Measurements from ENCODE around the gene PRDM5.

The PRDM5 gene

DNA sequence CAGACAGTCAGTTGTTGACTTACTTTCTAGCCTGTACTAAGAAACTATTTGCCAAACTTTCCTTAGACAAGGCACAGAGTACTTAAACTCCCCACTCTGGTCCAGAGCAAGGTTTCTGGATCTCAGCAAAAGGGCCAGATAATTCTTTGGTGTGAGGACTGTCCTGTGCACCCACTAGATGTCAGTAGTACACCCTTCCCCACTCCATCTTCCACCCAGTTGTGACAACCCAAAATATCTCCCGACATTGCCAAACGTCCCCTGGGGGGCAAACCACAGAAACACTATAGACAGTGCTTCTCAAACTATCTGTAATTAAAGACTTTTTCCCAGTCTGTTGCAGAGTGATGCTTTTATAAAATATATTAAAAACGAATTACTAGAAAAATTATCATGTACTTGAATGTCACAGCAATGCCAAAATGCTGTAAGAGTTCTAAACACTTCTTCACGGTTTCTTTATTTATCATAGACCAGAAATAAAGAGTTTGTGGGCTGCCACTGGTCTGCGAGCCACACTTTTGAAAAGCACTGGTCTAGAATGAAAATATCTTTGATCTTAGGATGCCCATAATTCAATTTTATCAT is 203.5 kb downstream of the PRDM5 start:
- no peak overlapping the region for H3K4me3 ChIP-seq (ENCODE audit: low read depth, low read length)

DNA sequence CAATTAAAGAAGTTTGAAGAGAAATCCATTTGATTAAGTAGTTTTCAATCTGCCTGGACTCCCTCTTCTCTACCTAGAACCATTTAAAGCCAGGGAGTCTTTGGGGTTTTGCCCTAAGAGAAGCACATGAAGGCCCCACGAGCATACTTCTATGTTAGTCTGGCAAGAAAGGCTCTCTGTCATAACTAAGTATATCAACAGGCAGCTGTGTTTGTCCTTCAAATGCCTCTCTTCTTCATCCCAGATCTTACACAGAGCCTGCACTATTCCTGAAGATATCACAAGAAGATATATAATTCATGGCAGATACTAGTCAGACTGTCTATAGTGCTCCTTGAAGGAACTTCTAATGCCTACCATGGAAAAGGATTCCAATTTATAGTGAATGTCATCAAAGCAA is 206.2 kb downstream of the PRDM5 start:
- no peak overlapping the region for H3K4me3 ChIP-seq (ENCODE audit: low read depth, low read length)

DNA sequence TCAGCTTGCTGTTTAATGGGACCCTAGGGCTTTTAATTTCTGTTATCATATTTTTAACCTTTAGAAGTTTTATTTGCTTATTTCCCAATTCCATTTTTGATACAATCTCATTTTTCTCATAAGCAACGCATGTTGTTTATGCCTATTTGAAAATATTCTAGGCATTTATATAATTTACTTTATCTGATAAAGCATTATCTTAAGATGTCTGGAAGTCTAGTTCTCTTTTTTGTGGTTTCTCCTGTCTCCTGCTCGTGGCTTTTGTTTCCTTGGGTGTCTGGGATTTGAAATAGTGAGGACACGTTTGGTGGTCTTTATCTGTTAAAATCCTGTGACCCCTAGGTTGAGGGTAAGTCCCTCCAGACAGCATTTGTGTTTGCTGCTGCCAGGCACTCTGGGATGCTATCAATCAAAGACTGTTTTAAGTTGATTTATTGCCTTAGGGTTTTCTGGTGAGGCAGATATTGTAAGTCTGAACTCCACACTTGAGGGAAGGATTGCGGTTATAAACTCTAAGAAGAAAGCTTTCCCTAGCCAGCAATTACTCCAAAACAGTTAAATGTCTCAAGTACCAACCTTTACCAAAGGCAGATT is 208.0 kb downstream of the PRDM5 start:
- H3K4me3 ChIP-seq (ENCODE audit: low read depth, low read length) = no peak overlapping the region

DNA sequence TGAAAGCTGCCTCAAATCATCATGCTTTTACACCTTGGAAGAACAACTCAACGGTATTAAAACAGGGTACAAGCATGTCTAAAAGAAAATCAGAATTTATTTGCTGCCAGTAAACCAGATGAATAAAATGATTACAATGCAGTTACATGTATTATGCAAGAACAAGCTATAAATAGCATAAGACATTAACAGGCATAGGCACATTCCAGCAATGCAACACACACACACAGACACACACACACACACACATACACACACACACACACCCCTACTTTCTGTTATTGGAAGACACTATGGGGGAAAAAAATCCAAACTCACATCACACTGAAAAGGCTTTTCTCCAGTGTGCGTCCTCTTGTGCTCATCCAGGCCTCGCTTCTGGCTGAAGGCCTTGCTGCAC is 212.5 kb downstream of the PRDM5 start:
- no peak overlapping the region for H3K4me3 ChIP-seq (ENCODE audit: low read depth, low read length)

DNA sequence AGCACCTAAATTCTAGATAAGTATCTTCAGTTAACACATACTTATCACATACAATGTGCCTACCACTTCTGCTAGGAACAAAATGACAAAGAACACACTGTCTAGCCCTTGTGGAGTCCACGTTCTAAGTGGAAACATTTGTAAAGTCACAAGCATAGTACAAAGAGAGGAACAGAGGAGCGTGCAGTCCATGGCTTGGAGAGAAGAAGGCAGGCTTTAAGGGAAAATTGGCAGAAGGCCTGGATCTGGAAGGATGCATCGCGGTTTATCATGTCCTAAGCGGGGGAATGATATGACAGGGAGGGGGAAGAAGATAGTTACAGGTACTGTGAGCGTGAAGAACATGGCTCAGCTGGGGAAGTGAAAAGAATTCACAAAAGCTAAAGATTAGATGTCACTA is 218.0 kb downstream of the PRDM5 start:
- no peak overlapping the region for H3K4me3 ChIP-seq (ENCODE audit: low read depth, low read length)

DNA sequence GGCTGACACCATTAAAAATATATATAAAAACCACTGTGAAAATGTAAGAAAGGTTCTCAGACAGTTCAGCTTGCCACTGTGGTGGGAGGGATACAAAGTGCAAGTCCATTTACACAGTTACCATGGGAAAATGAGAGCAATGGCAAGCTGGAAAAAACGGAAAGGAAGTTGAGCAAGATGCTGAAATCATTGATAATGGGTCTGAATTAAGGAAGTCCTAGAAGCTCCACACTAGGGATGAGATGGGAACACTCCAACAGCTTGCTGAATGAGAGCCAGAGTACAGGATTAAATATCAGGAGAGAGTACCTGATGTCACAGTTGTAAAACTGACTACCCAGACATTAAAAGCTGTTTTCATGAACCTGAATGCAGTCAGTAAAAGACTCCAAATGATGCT is 218.6 kb downstream of the PRDM5 start:
- no peak overlapping the region for H3K4me3 ChIP-seq (ENCODE audit: low read depth, low read length)

DNA sequence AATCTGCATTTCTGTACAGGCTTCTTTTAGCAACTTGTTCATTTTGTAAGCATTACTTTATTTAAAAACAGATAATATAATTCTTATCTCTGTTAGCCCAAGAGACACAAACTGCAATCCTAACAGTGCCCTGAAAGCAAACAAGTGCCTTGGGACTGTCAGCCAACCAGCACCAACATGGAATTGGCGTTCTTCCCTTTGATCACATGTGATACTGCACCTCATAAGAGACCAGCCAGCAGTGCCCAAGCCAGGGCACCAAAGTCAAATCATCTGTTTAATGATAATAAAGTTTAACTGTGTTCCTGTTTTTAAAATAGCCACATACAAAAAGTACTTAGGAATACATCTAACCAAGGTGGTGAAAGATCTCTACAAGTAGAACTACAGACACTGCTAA is 223.2 kb downstream of the PRDM5 start:
- H3K4me3 ChIP-seq (ENCODE audit: low read depth, low read length) = no peak overlapping the region

DNA sequence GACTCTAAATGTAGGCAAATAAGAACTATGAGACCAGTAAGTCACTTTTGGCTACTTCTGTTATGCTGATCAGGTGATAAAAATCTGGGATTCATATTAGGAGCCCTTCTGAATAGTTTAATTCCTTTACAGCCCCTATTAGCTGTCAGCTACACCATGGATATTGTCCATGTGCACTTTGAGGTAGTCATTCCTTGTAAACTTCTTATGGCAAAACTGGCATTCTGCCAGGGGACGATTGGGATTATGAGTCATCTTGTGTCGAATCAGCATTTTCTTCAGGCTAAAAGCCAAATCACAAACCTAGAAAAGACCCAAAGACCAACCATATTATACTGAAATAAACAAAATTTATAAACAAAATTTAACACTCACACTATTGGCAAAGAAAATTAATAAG is 227.6 kb downstream of the PRDM5 start:
- no peak overlapping the region for H3K4me3 ChIP-seq (ENCODE audit: low read depth, low read length)

DNA sequence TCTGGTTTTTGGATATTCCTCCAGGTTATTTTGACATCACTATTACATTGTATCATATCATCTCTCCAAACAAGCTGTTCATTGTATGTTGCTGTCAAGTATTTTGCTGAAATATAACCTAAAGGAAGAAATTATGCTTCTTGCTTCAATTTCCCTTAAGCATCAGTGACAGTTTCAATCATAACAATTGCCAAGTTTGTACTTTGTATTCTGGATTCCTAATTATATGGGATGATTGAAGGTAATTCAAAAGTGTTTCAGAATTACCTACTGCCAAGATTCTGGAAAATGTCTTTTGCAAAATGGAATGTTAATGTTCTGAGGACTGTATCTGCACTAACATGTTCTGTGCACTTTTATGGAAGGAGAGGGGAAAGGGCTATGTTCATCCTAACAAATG is 228.7 kb downstream of the PRDM5 start:
- H3K4me3 ChIP-seq (ENCODE audit: low read depth, low read length) = no peak overlapping the region

DNA sequence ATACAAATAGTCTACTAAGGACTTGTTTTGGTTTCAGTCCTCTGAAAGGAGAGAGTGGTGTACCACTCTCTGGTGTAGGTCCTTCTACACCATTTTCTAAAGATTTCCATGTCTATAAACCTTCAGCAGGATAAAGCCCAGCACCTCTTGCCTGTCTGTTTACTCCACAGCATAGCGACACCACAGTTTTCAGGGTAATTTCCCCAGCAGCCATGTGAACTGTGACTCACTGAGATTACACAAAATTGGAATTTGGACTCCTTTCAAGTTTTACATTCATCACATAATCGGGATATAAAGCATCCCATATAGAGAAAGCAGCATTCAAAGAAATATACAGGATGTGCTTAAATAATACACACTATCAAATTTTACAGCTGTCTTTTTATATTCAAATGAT is 229.6 kb downstream of the PRDM5 start:
- H3K4me3 ChIP-seq (ENCODE audit: low read depth, low read length) = no peak overlapping the region

DNA sequence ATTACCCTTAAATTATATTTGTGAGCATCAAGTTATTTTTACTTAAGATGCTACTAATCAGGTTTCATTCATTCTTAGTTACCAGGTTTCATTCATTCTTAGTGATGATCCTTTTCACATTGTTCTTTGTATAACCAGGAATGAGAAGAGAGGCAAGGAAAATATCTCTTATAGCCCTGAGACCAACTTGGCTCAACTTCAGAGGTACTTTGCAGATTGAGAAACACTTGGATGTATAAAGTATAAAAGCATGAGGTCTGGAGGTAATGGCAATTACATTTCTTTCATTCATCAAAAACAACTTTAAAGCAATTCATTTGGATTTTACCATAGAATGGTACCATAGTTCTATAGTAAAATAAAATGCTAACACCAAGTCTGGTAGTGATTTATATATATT is 231.0 kb downstream of the PRDM5 start:
- H3K4me3 ChIP-seq (ENCODE audit: low read depth, low read length) = no peak overlapping the region

DNA sequence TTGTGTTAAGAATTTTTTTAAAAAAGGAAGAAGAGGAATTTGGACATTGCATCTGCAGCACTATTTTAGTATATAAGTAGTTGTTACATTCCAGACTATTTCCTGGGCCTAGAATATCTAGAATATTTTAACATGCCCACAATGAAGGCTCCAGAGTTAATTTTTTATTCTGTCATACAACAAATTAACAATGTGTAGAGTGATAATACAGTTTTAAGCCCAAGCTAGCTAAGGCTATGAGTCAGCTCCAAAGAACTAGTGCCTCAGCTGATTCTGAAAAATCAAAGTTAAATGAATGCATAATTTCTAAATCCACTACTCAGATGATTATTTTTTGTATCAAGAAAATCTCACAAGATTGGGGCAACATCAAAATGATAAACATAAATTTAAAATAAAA is 231.4 kb downstream of the PRDM5 start:
- H3K4me3 ChIP-seq (ENCODE audit: low read depth, low read length) = no peak overlapping the region

DNA sequence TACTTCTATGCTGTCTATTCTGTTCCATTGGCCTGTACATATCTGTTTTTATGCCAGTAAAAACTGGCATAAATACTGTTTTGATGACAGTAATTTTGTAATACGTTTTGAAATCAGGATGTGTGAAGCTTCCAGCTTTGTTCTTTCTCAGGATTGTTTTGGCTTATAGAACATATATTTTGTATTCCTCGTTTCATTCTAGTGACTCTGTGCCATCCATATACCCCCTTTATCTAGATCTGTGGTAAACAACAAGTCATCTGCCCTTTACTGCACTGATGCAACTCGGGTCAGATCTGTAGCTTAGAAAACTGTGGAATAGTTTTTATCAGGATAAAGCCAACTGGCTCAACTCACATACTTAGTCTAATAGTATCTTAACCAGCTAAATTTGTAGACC is 233.7 kb downstream of the PRDM5 start:
- no peak overlapping the region for H3K4me3 ChIP-seq (ENCODE audit: low read depth, low read length)

DNA sequence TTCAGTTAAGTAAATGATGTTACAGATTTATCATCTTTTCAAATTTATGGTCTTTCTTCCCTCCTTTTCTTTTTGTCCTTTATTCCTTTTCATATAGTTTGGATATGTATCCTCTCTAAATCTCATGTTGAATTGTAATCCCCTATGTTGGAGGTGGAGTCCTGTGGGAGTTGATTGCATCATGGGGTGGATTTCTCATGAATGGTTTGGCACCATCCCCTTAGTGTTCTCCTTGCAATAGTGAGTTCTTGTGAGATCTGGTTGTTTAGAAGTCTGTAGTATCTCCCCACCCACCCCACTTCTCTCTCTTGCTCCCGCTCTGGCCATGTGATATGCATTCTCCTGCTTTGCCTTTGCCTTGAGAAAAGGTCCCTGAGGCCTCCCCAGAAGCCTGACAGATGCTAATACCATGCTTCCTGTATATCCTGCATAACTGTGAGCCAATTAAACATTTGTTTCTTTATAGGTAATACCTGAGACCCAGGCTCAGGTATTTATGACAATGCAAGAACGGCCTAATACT is 236.7 kb downstream of the PRDM5 start:
- H3K4me3 ChIP-seq (ENCODE audit: low read depth, low read length) = no peak overlapping the region

DNA sequence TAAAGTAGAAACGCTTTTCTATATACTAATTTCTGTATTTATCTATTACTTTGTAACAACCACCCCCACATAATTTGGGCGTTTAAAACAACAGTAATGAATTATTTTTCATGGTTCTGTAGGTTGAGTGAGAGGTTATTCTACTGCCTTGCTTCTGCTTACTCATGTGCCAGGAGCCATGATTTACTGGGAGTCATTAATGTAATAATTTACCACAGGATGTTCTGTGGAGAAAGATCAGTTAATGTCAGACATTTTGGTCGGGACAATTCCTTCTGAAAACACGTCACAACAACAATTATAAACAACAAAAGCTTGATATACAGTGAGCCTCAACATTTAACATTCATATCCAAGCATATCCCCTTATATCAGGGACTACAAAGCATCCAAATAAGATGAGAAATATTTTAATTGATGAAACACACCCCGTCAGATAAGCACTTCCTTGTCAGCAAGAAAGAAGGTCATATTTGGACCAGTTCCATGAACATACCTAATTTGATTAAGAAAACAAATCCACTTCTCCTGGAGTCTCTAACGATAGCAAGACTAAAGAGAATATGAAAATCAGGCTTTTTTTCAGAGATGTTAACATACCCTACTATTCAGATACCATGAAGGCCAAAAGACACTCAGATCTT is 238.5 kb downstream of the PRDM5 start:
- no peak overlapping the region for H3K4me3 ChIP-seq (ENCODE audit: low read depth, low read length)

DNA sequence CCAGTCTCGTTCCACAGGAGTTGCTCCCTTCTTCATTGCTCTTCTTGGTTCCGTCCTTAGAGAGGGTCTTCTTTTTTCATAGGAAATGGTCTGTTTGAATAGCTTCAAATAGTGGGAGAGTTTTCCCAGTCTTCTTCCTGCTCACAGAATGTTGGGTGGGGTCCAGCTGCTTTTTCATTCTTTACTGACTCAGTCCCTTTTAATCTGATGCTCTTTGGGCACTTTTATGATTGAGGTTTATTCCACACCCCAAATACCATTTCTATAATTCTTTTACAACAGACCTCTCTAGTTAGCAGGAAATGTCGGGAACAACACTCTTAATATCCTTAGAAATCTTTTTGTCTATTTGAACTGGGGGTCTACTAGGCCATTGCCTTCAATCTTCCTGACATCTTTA is 239.5 kb downstream of the PRDM5 start:
- no peak overlapping the region for H3K4me3 ChIP-seq (ENCODE audit: low read depth, low read length)

DNA sequence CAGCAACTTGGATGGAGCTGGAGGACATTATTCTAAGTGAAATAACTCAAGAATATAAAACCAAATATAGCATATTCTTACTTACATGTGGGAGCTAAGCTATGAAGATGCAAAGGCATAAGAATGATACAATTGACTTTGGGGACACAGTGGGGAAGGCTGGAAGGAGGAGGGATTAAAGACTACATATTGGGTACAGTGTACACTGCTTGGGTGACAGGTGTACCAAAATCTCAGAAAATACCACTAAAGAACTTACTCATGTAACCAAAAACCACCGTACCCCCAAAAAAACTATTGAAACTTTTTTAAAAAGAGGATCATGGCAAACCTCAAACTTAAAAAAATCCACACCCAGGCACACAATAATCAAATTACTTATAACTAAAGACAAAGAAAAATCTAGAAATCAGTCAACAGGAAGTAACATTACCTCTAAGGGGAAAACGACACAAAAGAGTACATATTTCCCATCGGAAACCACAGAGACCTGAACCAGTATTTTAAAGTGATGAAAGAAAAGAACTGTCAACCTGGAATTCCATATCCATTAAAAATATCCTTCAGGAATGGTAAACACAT is 241.8 kb downstream of the PRDM5 start:
- no peak overlapping the region for H3K4me3 ChIP-seq (ENCODE audit: low read depth, low read length)

DNA sequence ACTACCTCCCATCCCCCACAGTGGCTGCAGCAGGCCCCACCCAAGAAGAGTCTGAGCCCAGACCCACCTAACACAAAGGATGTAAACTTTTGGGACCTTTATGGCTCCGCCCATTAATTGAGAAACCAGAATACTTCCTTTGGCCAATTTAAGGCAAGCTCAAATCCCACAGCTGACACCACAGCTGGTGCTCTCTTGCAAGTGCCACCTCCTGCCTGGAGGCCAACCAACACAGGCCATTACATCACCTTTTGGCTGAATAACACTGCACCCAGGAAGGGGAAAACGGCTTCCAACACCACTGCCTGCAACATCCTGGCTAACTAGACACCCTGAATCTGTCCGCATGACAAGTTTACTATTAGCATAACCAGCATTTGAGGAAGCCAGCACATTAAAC is 248.8 kb downstream of the PRDM5 start:
- H3K4me3 ChIP-seq (ENCODE audit: low read depth, low read length) = no peak overlapping the region

DNA sequence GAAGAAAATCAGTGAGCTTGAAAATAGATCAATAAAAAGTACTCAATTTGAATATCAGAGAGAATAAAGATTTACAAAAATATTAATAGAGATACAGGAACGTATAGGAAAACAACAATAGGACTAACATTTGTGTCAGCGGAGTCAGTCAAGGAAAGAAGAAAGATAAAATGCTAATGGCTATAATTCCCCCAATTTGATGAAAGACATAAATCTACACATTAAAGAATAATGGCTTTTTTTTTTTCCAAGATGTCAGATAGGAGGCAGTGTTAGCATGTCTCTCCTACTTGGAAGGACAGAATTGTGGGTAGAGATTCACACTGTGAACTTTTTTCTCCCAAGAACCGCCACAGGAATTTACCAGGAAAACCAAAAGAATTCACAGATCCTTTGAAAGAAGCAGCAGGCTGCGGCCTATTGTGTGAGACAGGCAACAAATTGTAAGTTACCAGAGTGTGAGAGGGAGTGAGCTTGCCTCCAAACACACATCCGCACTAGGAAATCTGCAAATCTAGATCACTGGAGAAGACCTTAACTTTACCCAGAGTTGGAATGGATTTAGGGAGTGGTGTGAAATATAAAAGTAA is 249.9 kb downstream of the PRDM5 start:
- H3K4me3 ChIP-seq (ENCODE audit: low read depth, low read length) = no peak overlapping the region

DNA sequence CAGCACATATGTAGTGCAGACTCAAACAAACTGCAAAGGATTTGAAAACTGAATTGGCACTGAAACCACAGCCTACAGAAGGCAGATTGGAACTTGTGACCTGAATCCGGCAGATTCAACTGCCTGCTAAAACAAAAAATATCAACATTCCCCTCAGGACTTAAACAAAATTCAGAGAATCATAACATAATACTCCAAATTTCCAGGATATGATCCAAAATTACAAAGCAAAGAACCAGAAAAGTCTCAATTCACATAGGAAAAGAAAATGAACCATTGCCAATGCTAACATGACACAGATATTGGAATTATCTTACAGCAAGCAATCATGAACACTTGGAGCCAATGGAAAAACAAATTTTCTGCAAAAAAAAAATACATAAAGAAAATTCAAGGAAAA is 250.4 kb downstream of the PRDM5 start:
- H3K4me3 ChIP-seq (ENCODE audit: low read depth, low read length) = no peak overlapping the region

DNA sequence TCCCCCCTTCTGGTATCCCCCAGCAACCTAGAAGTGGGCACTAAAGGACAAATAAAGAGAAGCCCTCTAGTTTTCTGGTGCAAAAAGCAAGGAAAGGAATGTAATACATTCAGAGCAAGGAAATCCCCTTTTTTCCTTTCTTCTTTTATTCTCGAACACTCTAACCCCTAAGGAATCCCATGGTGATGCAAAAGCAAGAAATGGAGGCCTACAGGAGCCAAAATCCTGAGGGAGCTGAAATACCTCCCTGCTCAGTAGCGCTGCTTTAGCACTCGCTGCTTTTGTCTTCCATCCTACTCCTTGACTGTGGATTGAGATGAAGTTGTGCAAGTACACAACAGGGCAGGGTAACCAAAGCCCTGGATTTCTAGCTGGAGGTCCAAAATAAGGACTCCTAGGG is 251.0 kb downstream of the PRDM5 start:
- H3K4me3 ChIP-seq (ENCODE audit: low read depth, low read length) = no peak overlapping the region

DNA sequence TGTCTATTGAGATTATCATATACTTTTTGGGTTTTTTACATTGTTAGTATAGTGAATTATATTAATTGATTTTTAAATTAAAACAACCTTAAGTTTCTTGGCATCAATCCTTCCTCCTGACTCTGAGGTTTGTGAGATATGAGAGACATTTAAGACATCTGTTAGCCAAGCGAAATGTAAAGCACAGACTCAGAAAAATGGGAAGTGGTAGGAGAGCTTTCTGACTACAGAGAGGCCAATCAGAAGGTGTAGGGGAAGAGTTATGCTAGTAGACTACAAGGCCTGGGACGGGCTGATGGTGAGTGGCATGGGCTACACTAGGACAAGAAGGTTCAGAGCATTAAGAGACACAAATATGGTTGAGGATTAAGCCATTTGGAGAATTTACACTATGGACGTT is 255.4 kb downstream of the PRDM5 start:
- H3K4me3 ChIP-seq (ENCODE audit: low read depth, low read length) = no peak overlapping the region
